Measurements from ENCODE around the gene SVIL.
"Not testable (repeated sequence)": the region's sequence is repeated elsewhere in the genome, so short reads cannot be mapped to it uniquely, and the experiment has no call there.

SVIL gene

GRCh38 chr10:29446327-29446726, 188.4 kb downstream of the SVIL start:
- DNase-seq, result no peak

- DNase-seq, result no peak
Observed at GRCh38 chr10:29443745-29444523, 190.8 kb downstream of the SVIL start.

GRCh38 chr10:29440981-29441380, 193.8 kb downstream of the SVIL start:
- no peak for DNase-seq

- not testable (repeated sequence) for DNase-seq
Observed at GRCh38 chr10:29439005-29439404, 195.8 kb downstream of the SVIL start.

GRCh38 chr10:29438271-29438670, 196.5 kb downstream of the SVIL start:
- no peak for DNase-seq

GRCh38 chr10:29437871-29438270, 196.9 kb downstream of the SVIL start:
- no peak for DNase-seq

GRCh38 chr10:29435809-29436501, 198.8 kb downstream of the SVIL start:
- no peak for DNase-seq

GRCh38 chr10:29434111-29434510, 200.7 kb downstream of the SVIL start:
- no peak for DNase-seq

- no peak for DNase-seq
Observed at GRCh38 chr10:29431711-29432110, 203.1 kb downstream of the SVIL start.

- no peak for DNase-seq
Observed at GRCh38 chr10:29430101-29430500, 204.7 kb downstream of the SVIL start.

GRCh38 chr10:29428486-29428885, 206.3 kb downstream of the SVIL start:
- no peak for DNase-seq

GRCh38 chr10:29427667-29428066, 207.1 kb downstream of the SVIL start:
- no peak for DNase-seq

GRCh38 chr10:29426420-29426819, 208.4 kb downstream of the SVIL start:
- DNase-seq, result no peak

GRCh38 chr10:29424017-29424416, 210.8 kb downstream of the SVIL start:
- DNase-seq, result no peak

- no peak for DNase-seq
Observed at GRCh38 chr10:29420744-29421143, 214.0 kb downstream of the SVIL start.

- DNase-seq, result no peak
Observed at GRCh38 chr10:29417324-29417723, 217.4 kb downstream of the SVIL start.

- no peak for DNase-seq
Observed at GRCh38 chr10:29415876-29416275, 218.9 kb downstream of the SVIL start.

GRCh38 chr10:29414501-29414900, 220.3 kb downstream of the SVIL start:
- no peak for DNase-seq

- DNase-seq, result no peak
Observed at GRCh38 chr10:29412485-29412884, 222.3 kb downstream of the SVIL start.

- no peak for DNase-seq
Observed at GRCh38 chr10:29411666-29412315, 223.0 kb downstream of the SVIL start.

GRCh38 chr10:29409241-29410054, 225.3 kb downstream of the SVIL start:
- DNase-seq, result peak; percentile 54 to 65

- DNase-seq, result no peak
Observed at GRCh38 chr10:29408847-29409240, 225.9 kb downstream of the SVIL start.

All from activated CD4-positive, alpha-beta T cell treated with anti-CD3 and anti-CD28 coated beads, Interleukin-2, amount 50 U/mL, for 48 hours (primary cell).